ENCODE data around the gene EID2. TPM values are rescaled to one million over a fixed set of nuclear protein-coding genes. Genes with fewer than 3 reads are reported as not detected.
A peak's percentile ranks its signal among the peaks of the same experiment; 100 is the strongest.

EID2 gene
- total and polyA plus RNA-seq, 2 of the 13 experiments (the other 11 are each of a cell fraction or from before 2014, with no cell fraction given): 3.7 to 14.1 TPM

- in situ Hi-C loops (cut with HindIII; ENCODE audit: extremely low pct_ligation_motif_present, low pct_unique_long_range_greater_than_20kb): loop anchor here (5.0 kb wide), 1 partner anchor 34 kb away; the partner anchor contains the start of gene EID2B
- Histone ChIP-seq H3K4me3 (replicated peaks in 1 of 3; ENCODE audit: insufficient read depth in 1 of 3, low read depth in 2 of 3, low read length in 3 of 3) (peak overlapping the region; percentile 24 to 64 (median 41); a peak in 5 of 6 replicates), H3K9me3 (ENCODE audit: low read length) (no peaks in the 10 kb centered on the region), H3K9ac (ENCODE audit: insufficient read depth, low read depth, low read length) (0 out of 2 replicates have a peak overlapping the region, but pooled peaks have one; percentile 0), H3K27ac (ENCODE audit: extremely low read length, insufficient read depth, low read length) (no peak overlapping the region), H2AFZ (ENCODE audit: low read length) (peak overlapping the region; percentile 71), H3K27me3 (ENCODE audit: control insufficient read depth in 1 of 2, insufficient read depth in 2 of 2, low read length in 2 of 2) (peaks cover 5 to 38% of the 10 kb centered on the region in 2 experiments; a peak in 4 of 5 replicates), H3K4me2 (ENCODE audit: low read depth, low read length) (peak overlapping the region; percentile 89), H3K36me3 (replicated peaks in 1 of 2; ENCODE audit: control insufficient read depth in 1 of 2, insufficient read depth in 2 of 2, low read length in 2 of 2) (no peaks in the 10 kb centered on the region), H4K20me1 (ENCODE audit: insufficient read depth, low read length) (no peaks in the 10 kb centered on the region), H3K79me2 (ENCODE audit: insufficient read depth, low read length) (no peaks in the 10 kb centered on the region), H3K4me1 (ENCODE audit: insufficient read depth, low read length) (peaks cover 28% of the 10 kb centered on the region)
- DNase-seq (ENCODE audit: low spot score): peak; percentile 36
- POLR2A ChIA-PET: interaction anchor here (0.8 kb wide), 1 partner anchor 62 kb away, joined by 4 read pairs; the partner anchor contains the start of gene RPS16
- CTCF ChIA-PET (ENCODE audit: low intra/inter-chr PET ratio, low total read pairs): interaction anchor here (0.8 kb wide), 2 partner anchors 34 to 42 kb away, joined by 3 read pairs; partner anchors contain the start of gene EID2B
- peak; percentile 79 for ATAC-seq
- intact Hi-C loops (cut with micrococcal nuclease; ENCODE audit: unreplicated experiment): no loop called here
- no TSS peak for BruUV-seq (replicated peaks)
- WGBS (ENCODE audit: low lambda C conversion rate): 1% methylated on average over 17 of the region's 40 CpGs
- no peak for FAIRE-seq
- TF ChIP-seq ZNF335 (CRISPR knock-in tag; IDR thresholded peaks at IDR 0.05): peak; percentile 33; the same call in 1 of the 2 replicates
- peak; percentile 40; the same call in 1 of the 2 replicates for TF ChIP-seq SALL1 (CRISPR knock-in tag; IDR thresholded peaks at IDR 0.05)
- TF ChIP-seq ZNF441 (CRISPR knock-in tag; IDR thresholded peaks at IDR 0.05; ENCODE audit: borderline replicate concordance): 0 out of 2 replicates have a peak, but pooled peaks have one; percentile 44
- TF ChIP-seq KDM2A (CRISPR knock-in tag; IDR thresholded peaks at IDR 0.05; ENCODE audit: borderline replicate concordance, low read depth): peak; percentile 76; the same call in 1 of the 2 replicates
- no peak for TF ChIP-seq ZNF629 (CRISPR knock-in tag; conservative IDR thresholded peaks at IDR 0.05)
- peak; percentile 17 for TF ChIP-seq TEAD3 (CRISPR knock-in tag; optimal IDR thresholded peaks at IDR 0.05; ENCODE audit: borderline replicate concordance)
- 0 out of 4 replicates have a peak, but pooled peaks of 1 of the 2 experiments have one; percentile 42 for TF ChIP-seq KLF16 (CRISPR knock-in tag; IDR thresholded peaks at IDR 0.05)
- 0 out of 2 replicates have a peak, but pooled peaks have one; percentile 16 for TF ChIP-seq MEIS2 (CRISPR knock-in tag; IDR thresholded peaks at IDR 0.05)
- peak; percentile 26; the same call in 1 of the 2 replicates for TF ChIP-seq IKZF5 (CRISPR knock-in tag; IDR thresholded peaks at IDR 0.05)
- no peak for TF ChIP-seq DRAP1 (CRISPR knock-in tag; IDR thresholded peaks at IDR 0.05)
- 0 out of 2 replicates have a peak, but pooled peaks have one; percentile 24 for TF ChIP-seq ZFX (CRISPR knock-in tag; IDR thresholded peaks at IDR 0.05; ENCODE audit: low read depth)
- TF ChIP-seq HINFP (CRISPR knock-in tag; IDR thresholded peaks at IDR 0.05; ENCODE audit: low read depth): peak; percentile 49; the same call in 1 of the 2 replicates
- peak; percentile 70 for TF ChIP-seq ZNF687 (CRISPR knock-in tag; IDR thresholded peaks at IDR 0.05)
- no peak for TF ChIP-seq ZNF446 (CRISPR knock-in tag; IDR thresholded peaks at IDR 0.05)
Measured at GRCh38 chr19:39497996-39498797, 41.8 kb downstream of the EID2 start.

All from HepG2 (cell line).